Activated CD4-positive, alpha-beta memory T cell treated with anti-CD3 and anti-CD28 coated beads for 36 hours (primary cell): ENCODE results near the gene IL31RA. TPM values are rescaled to one million over a fixed set of nuclear protein-coding genes. Genes with fewer than 3 reads are reported as not detected.
A peak's percentile ranks its signal among the peaks of the same experiment; 100 is the strongest.

Source experiments
- CTCF ChIA-PET: fragments of 350-600 bp; sonication (Branson Sonifier 250); formaldehyde crosslinking; loops from one replicate; lab custom pipeline; 2021; ENCODE audit warnings: antibody characterized with exemption, inconsistent platforms; lab: Charles Lee
- POLR2A ChIA-PET: fragments of 350-600 bp; sonication (Branson Sonifier 250); formaldehyde crosslinking; loops from one replicate; lab custom pipeline; 2021; ENCODE audit warnings: antibody characterized with exemption; lab: Charles Lee
- DNase-seq: peaks from one replicate; pipeline ENCODE4 v3.0.0-alpha.2; 2020
- H3K27ac Mint-ChIP-seq: one replicate; pipeline ENCODE4 v1.8.0; 2021; ENCODE audit warnings: mixed read lengths
- H3K27me3 Mint-ChIP-seq: one replicate; pipeline ENCODE4 v1.8.0; 2021; ENCODE audit warnings: mixed read lengths
- H3K36me3 Mint-ChIP-seq: one replicate; pipeline ENCODE4 v1.8.0; 2021; ENCODE audit warnings: mixed read lengths
- H3K4me1 Mint-ChIP-seq: one replicate; pipeline ENCODE4 v1.8.0; 2021; ENCODE audit warnings: low read depth, mixed read lengths
- H3K4me3 Mint-ChIP-seq: one replicate; pipeline ENCODE4 v1.8.0; 2021; ENCODE audit warnings: mild to moderate bottlenecking, mixed read lengths
- H3K9me3 Mint-ChIP-seq: one replicate; pipeline ENCODE4 v1.8.0; 2021; ENCODE audit warnings: mixed read lengths
- intact Hi-C: fragments of 100-400 bp; cut with micrococcal nuclease; formaldehyde crosslinking; loops from one replicate; pipeline ENCODE4 v1.15.1; 2023
- total RNA-seq, 2 experiments: library from RNA; stranded (reverse); gene quantifications; one replicate each; pipeline ENCODE4 v1.2.3, GENCODE V29; 2021

Gene IL31RA
- total RNA-seq, 2 experiments from 2014 or later: 0.21 to 0.29 TPM

GRCh38 chr5:55847837-55848236 lies 3.3 kb upstream of the IL31RA start:
- Mint-ChIP-seq H3K36me3 (no peaks in the 10 kb centered on the region), H3K4me1 (peaks cover 10% of the 10 kb centered on the region), H3K27me3 (peaks cover 3% of the 10 kb centered on the region), H3K9me3 (peaks cover 11% of the 10 kb centered on the region), H3K27ac (no peak overlapping the region), H3K4me3 (no peak overlapping the region)
- no peak for DNase-seq
- POLR2A ChIA-PET: no interaction called here
- intact Hi-C loops: no loop called here
- CTCF ChIA-PET: no interaction called here

- H3K36me3 Mint-ChIP-seq: no peaks in the 10 kb centered on the region
- no peak for DNase-seq
- H3K27ac Mint-ChIP-seq: no peak overlapping the region
- intact Hi-C loops: no loop called here
- peaks cover 3% of the 10 kb centered on the region for H3K27me3 Mint-ChIP-seq
- peaks cover 11% of the 10 kb centered on the region for H3K9me3 Mint-ChIP-seq
- no peak overlapping the region for H3K4me3 Mint-ChIP-seq
- H3K4me1 Mint-ChIP-seq: peaks cover 16% of the 10 kb centered on the region
- POLR2A ChIA-PET: no interaction called here
- CTCF ChIA-PET: no interaction called here
These were observed 2.4 kb upstream of the IL31RA start for GRCh38 chr5:55848783-55849182.

GRCh38 chr5:55851675-55851979 lies 470 bp downstream of the IL31RA start:
- peaks cover 30% of the 10 kb centered on the region for H3K4me1 Mint-ChIP-seq
- intact Hi-C loops: no loop called here

GRCh38 chr5:55852503-55852902 lies 1.3 kb downstream of the IL31RA start:
- ChIA-PET CTCF (interaction anchor here (0.6 to 1.0 kb wide), 3 partner anchors 16 to 23 kb away, joined by 3 to 4 read pairs (median 3); no protein-coding TSS in a partner anchor), POLR2A (no interaction called here)
- Mint-ChIP-seq H3K27ac (no peak overlapping the region), H3K4me3 (no peak overlapping the region), H3K4me1 (peaks cover 39% of the 10 kb centered on the region), H3K9me3 (no peaks in the 10 kb centered on the region), H3K36me3 (no peaks in the 10 kb centered on the region), H3K27me3 (peaks cover 3% of the 10 kb centered on the region)
- intact Hi-C loops: no loop called here
- no peak for DNase-seq

More at GRCh38 chr5:55851675-55851979, 470 bp downstream of the IL31RA start:
- Mint-ChIP-seq H3K4me3 (no peak overlapping the region), H3K9me3 (no peaks in the 10 kb centered on the region), H3K36me3 (no peaks in the 10 kb centered on the region), H3K27ac (no peak overlapping the region), H3K27me3 (peaks cover 3% of the 10 kb centered on the region)
- ChIA-PET POLR2A (no interaction called here), CTCF (no interaction called here)
- DNase-seq: no peak

GRCh38 chr5:55853041-55853670 lies 2.0 kb downstream of the IL31RA start:
- Mint-ChIP-seq H3K27ac (peak overlapping the region; percentile 39), H3K4me1 (peaks cover 42% of the 10 kb centered on the region), H3K4me3 (no peak overlapping the region), H3K9me3 (no peaks in the 10 kb centered on the region), H3K36me3 (no peaks in the 10 kb centered on the region), H3K27me3 (peaks cover 3% of the 10 kb centered on the region)
- POLR2A ChIA-PET: no interaction called here
- CTCF ChIA-PET: interaction anchor here (0.6 to 0.7 kb wide), 2 partner anchors 23 kb away, joined by 3 read pairs; no protein-coding TSS in a partner anchor
- DNase-seq: no peak
- intact Hi-C loops: no loop called here

GRCh38 chr5:55853818-55854217 lies 2.7 kb downstream of the IL31RA start:
- peaks cover 3% of the 10 kb centered on the region for H3K27me3 Mint-ChIP-seq
- H3K36me3 Mint-ChIP-seq: no peaks in the 10 kb centered on the region
- CTCF ChIA-PET: no interaction called here
- peaks cover 42% of the 10 kb centered on the region for H3K4me1 Mint-ChIP-seq
- H3K27ac Mint-ChIP-seq: no peak overlapping the region
- no peaks in the 10 kb centered on the region for H3K9me3 Mint-ChIP-seq
- H3K4me3 Mint-ChIP-seq: no peak overlapping the region
- POLR2A ChIA-PET: no interaction called here
- DNase-seq: no peak
- intact Hi-C loops: no loop called here

- Mint-ChIP-seq H3K27ac (no peak overlapping the region), H3K4me3 (no peak overlapping the region), H3K9me3 (no peaks in the 10 kb centered on the region), H3K4me1 (peaks cover 42% of the 10 kb centered on the region), H3K27me3 (peaks cover 3% of the 10 kb centered on the region), H3K36me3 (no peaks in the 10 kb centered on the region)
- ChIA-PET CTCF (interaction anchor here (1.2 kb wide), 1 partner anchor 408 kb away, joined by 3 read pairs; no protein-coding TSS in a partner anchor), POLR2A (interaction anchor here (1.1 kb wide), 1 partner anchor 13 kb away, joined by 3 read pairs; no protein-coding TSS in a partner anchor)
- DNase-seq: peak; percentile 28
- intact Hi-C loops: no loop called here
These were observed 4.4 kb downstream of the IL31RA start for GRCh38 chr5:55855509-55855908.

GRCh38 chr5:55856516-55857246 lies 5.5 kb downstream of the IL31RA start:
- intact Hi-C loops: loop anchor here (1.0 to 2.0 kb wide), 2 partner anchors 12 to 86 kb away; no protein-coding TSS in a partner anchor
- Mint-ChIP-seq H3K4me1 (peaks cover 34% of the 10 kb centered on the region), H3K27ac (peak overlapping the region; percentile 32), H3K36me3 (no peaks in the 10 kb centered on the region), H3K27me3 (no peaks in the 10 kb centered on the region), H3K9me3 (no peaks in the 10 kb centered on the region), H3K4me3 (no peak overlapping the region)
- CTCF ChIA-PET: no interaction called here
- POLR2A ChIA-PET: interaction anchor here (0.7 kb wide), 1 partner anchor 545 kb away, joined by 3 read pairs; no protein-coding TSS in a partner anchor
- DNase-seq: peak; percentile 46

GRCh38 chr5:55857247-55857640 lies 6.1 kb downstream of the IL31RA start:
- Mint-ChIP-seq H3K36me3 (no peaks in the 10 kb centered on the region), H3K27ac (no peak overlapping the region), H3K27me3 (no peaks in the 10 kb centered on the region), H3K4me3 (no peak overlapping the region), H3K4me1 (peaks cover 32% of the 10 kb centered on the region), H3K9me3 (no peaks in the 10 kb centered on the region)
- DNase-seq: no peak
- CTCF ChIA-PET: no interaction called here
- POLR2A ChIA-PET: no interaction called here
- intact Hi-C loops: loop anchor here (2.0 kb wide), 1 partner anchor 86 kb away; no protein-coding TSS in a partner anchor

GRCh38 chr5:55858104-55858503 lies 6.9 kb downstream of the IL31RA start:
- H3K27ac Mint-ChIP-seq: no peak overlapping the region
- H3K4me3 Mint-ChIP-seq: no peak overlapping the region
- intact Hi-C loops: no loop called here
- no peaks in the 10 kb centered on the region for H3K27me3 Mint-ChIP-seq
- peaks cover 30% of the 10 kb centered on the region for H3K4me1 Mint-ChIP-seq
- no peaks in the 10 kb centered on the region for H3K36me3 Mint-ChIP-seq
- no peaks in the 10 kb centered on the region for H3K9me3 Mint-ChIP-seq
- no peak for DNase-seq
- POLR2A ChIA-PET: no interaction called here
- CTCF ChIA-PET: no interaction called here

GRCh38 chr5:55860288-55860687 lies 9.1 kb downstream of the IL31RA start:
- no peak overlapping the region for H3K27ac Mint-ChIP-seq
- H3K36me3 Mint-ChIP-seq: no peaks in the 10 kb centered on the region
- DNase-seq: no peak
- peaks cover 25% of the 10 kb centered on the region for H3K4me1 Mint-ChIP-seq
- intact Hi-C loops: no loop called here
- H3K4me3 Mint-ChIP-seq: no peak overlapping the region
- CTCF ChIA-PET: no interaction called here
- H3K9me3 Mint-ChIP-seq: no peaks in the 10 kb centered on the region
- POLR2A ChIA-PET: no interaction called here
- H3K27me3 Mint-ChIP-seq: no peaks in the 10 kb centered on the region

GRCh38 chr5:55860709-55861108 lies 9.6 kb downstream of the IL31RA start:
- no peaks in the 10 kb centered on the region for H3K27me3 Mint-ChIP-seq
- intact Hi-C loops: no loop called here
- H3K4me1 Mint-ChIP-seq: peaks cover 22% of the 10 kb centered on the region
- H3K4me3 Mint-ChIP-seq: no peak overlapping the region
- ChIA-PET POLR2A (no interaction called here), CTCF (no interaction called here)
- no peaks in the 10 kb centered on the region for H3K9me3 Mint-ChIP-seq
- H3K36me3 Mint-ChIP-seq: no peaks in the 10 kb centered on the region
- H3K27ac Mint-ChIP-seq: no peak overlapping the region
- DNase-seq: no peak
